Coronary artery (tissue), 2 donors: ENCODE data around the gene PRUNE2.

Experiments
- DNase-seq: peaks from one replicate; pipeline ENCODE4 v3.0.0-alpha.2; 2017; ENCODE audit warnings: low spot score
- H3K27ac ChIP-seq, 2 donors: fragments of 200-600 bp; sonication (generic); one replicate each; pipeline ENCODE4 v1.5.1; 2016 to 2019
- H3K4me3 ChIP-seq: fragments of 200-600 bp; sonication (generic); 2 replicates; pipeline ENCODE4 v1.5.1; 2016; ENCODE audit warnings: mild to moderate bottlenecking, moderate library complexity
- TF ChIP-seq, protein P1 (sequence below): fragments of 200-600 bp; sonication (generic); IDR thresholded peaks from one replicate; pipeline ENCODE4 v1.5.1; 2019; ENCODE audit warnings: antibody characterized with exemption

PRUNE2 gene

DNA sequence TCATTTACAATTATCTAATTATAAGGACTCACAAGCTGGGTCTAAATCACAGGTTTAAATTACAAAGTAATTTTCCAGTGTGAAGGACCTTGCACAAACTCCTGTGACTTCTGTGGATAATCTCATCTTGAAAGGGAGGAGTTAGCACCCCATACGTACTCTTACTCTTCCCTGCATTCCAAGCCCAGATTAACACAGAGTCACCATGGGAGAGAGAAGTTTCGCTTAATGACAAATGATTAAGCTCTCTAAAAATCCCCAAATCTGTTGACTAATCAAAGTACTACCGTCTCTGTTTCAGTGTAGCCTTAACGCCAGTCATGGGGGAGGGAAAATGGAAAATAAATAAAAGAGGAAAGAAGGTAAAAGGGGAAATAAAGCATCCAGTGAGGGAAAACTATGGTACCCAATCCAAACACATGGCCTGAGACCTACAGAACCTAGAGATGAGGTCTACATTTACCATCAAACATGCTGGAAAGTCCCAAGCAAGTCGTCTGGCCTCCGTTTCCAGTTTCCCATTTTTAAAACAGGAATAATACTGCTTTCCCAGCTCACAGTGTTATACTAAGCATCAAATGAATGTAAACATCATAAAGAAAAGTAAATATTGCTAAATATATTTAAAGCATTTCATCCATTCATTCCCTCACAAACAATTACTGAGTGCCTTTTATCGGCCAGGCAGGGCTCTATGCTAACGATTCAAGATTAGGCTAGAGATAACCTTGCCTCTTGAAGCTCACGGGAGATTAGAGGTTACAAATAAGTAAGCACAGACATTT, 78.4 kb downstream of the PRUNE2 start:
- Histone ChIP-seq H3K4me3 (no peak overlapping the region), H3K27ac (no peak overlapping the region)
- DNase-seq = no peak
- TF ChIP-seq, protein P1, sequence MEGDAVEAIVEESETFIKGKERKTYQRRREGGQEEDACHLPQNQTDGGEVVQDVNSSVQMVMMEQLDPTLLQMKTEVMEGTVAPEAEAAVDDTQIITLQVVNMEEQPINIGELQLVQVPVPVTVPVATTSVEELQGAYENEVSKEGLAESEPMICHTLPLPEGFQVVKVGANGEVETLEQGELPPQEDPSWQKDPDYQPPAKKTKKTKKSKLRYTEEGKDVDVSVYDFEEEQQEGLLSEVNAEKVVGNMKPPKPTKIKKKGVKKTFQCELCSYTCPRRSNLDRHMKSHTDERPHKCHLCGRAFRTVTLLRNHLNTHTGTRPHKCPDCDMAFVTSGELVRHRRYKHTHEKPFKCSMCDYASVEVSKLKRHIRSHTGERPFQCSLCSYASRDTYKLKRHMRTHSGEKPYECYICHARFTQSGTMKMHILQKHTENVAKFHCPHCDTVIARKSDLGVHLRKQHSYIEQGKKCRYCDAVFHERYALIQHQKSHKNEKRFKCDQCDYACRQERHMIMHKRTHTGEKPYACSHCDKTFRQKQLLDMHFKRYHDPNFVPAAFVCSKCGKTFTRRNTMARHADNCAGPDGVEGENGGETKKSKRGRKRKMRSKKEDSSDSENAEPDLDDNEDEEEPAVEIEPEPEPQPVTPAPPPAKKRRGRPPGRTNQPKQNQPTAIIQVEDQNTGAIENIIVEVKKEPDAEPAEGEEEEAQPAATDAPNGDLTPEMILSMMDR = no peak

- no peak overlapping the region for H3K4me3 ChIP-seq
- TF ChIP-seq, protein P1 = no peak
- DNase-seq = no peak
- no peak overlapping the region for H3K27ac ChIP-seq
Measured at GRCh38 chr9:76820431-76820830, 85.5 kb downstream of the PRUNE2 start.

DNA sequence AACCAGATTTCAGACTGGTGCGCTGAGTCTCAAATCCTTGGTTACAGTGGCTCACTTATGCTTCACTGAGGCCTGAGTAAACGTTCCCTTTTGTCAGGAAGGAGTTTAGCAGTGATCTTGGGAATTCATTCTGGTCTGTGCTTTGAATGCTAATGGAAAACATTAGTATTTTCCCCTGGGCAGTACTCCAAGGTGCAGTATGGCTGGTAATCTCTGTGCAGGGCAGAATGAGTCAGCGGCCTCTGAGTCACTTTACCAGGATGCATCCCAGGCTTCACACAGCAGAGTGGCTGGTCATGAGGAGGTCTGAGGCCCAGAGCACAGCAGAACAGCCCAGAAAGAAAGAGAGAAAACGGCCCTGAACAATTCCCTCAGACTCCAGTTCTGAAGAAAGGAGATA, 87.6 kb downstream of the PRUNE2 start:
- H3K4me3 ChIP-seq = no peak overlapping the region
- H3K27ac ChIP-seq = peak overlapping the region; percentile 73 to 81
- peak; percentile 91 for DNase-seq
- TF ChIP-seq, protein P1 = no peak

DNA sequence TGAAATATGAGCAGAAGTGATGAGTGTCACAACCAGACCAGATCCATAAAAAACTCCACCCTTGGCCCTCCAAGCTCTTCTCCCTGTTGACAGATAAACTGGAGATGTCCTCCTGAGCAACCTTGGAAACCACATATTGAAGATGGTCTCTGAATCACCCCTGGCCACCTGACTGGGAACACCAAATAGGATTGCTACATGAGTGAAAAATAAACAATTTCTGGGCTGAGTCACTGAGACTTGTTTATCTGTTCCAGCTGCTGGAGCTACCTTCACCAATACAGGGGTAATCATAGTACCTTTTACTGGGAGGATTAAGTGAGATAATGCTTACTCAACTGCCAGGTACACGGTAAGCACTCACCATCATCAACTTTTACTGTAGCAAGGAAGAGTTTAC, 88.4 kb downstream of the PRUNE2 start:
- no peak overlapping the region for H3K4me3 ChIP-seq
- H3K27ac ChIP-seq = peak overlapping the region; percentile 73 to 81
- TF ChIP-seq, protein P1 = no peak
- no peak for DNase-seq

DNA sequence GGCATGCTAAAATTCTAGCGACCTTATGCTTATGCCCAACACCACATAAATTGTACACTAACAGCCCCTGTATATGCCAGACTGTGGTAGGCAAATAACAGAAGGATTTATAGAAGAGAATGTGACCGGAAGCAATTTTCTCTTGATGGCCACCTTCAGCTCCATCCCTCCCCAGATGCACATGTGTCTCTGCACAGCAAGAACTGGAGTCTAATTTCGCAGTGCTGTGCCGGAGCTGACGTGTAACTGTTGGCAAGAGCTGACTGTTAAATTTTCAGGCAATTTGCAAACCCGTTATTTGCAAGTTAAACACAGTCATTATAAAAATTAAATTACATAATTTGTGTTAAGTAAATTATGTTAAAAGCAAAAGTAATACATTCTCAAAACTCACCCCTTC, 93.3 kb downstream of the PRUNE2 start:
- no peak for DNase-seq
- no peak overlapping the region for H3K4me3 ChIP-seq
- H3K27ac ChIP-seq = no peak overlapping the region
- TF ChIP-seq, protein P1 = no peak

DNA sequence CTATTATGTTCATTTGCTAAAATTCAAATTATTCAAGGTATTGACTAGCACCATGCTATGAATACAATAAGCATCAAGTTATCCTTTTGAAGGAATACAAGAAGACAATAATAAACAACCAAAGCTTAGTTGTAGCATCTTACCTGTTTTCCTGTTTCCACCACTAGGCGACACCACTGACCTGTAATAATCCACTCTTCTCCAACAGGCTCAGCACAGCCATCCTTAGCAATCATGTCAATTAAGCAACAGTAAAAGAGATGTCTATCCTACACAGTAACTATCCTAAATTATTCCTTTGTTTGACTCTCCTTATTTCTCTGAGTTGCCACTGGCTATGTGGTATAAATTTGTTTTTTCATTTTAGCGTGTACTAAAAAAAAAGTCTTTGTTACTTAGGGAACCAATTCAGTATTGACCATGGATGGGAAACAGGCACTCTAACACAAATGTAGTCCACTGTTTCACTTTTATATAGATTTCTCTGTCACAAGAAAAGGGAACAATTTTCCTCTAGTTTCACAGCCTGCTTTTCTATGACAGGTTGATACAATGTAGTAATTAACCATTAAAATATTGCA, 95.4 kb downstream of the PRUNE2 start:
- TF ChIP-seq, protein P1 = peak; percentile 49
- no peak for DNase-seq
- Histone ChIP-seq H3K27ac (no peak overlapping the region), H3K4me3 (no peak overlapping the region)

GRCh38 chr9:76808636-76809035, 97.3 kb downstream of the PRUNE2 start:
- H3K27ac ChIP-seq = no peak overlapping the region
- DNase-seq = no peak
- TF ChIP-seq, protein P1 = no peak
- no peak overlapping the region for H3K4me3 ChIP-seq
